ENCODE measurements around the gene ARMC8. TPM values are rescaled to one million over a fixed set of nuclear protein-coding genes. Genes with fewer than 3 reads are reported as not detected.

Gene ARMC8
- total and polyA plus RNA-seq, 7 donors: 12.0 to 75.0 (median 67.6) TPM

GRCh38 chr3:138210528-138210927 is 23.4 kb downstream of the ARMC8 start:
- no peak overlapping the region for H3K27ac ChIP-seq
- no peaks in the 10 kb centered on the region for H3K27me3 ChIP-seq
- H3K36me3 ChIP-seq: peaks cover 0 to 16% (median 0%) of the 10 kb centered on the region in 4 donors
- TF ChIP-seq POLR2AphosphoS5 (IDR thresholded peaks at IDR 0.05): no peak
- no peak for TF ChIP-seq POLR2A (IDR thresholded peaks at IDR 0.05)
- TF ChIP-seq CTCF (IDR thresholded peaks at IDR 0.05): no peak
- TF ChIP-seq EP300 (IDR thresholded peaks at IDR 0.05): no peak
- H3K4me1 ChIP-seq: peaks cover 0 to 27% (median 10%) of the 10 kb centered on the region in 4 donors
- H3K9me3 ChIP-seq: no peaks in the 10 kb centered on the region
- no peak for DNase-seq
- H3K4me3 ChIP-seq: no peak overlapping the region
- WGBS, 2 donors: 87 to 93% methylated on average over 3 of the region's 3 CpGs
- intact Hi-C loops (cut with DNase I): no loop called here

GRCh38 chr3:138213398-138214085 is 26.4 kb downstream of the ARMC8 start:
- Histone ChIP-seq H3K4me3 (no peak overlapping the region), H3K27me3 (no peaks in the 10 kb centered on the region), H3K9me3 (no peaks in the 10 kb centered on the region), H3K4me1 (peaks cover 0 to 14% (median 8%) of the 10 kb centered on the region in 4 donors), H3K27ac (no peak overlapping the region), H3K36me3 (peaks cover 0 to 20% (median 0%) of the 10 kb centered on the region in 4 donors)
- TF ChIP-seq EP300 (IDR thresholded peaks at IDR 0.05) (no peak), POLR2A (IDR thresholded peaks at IDR 0.05) (no peak), CTCF (IDR thresholded peaks at IDR 0.05) (no peak), POLR2AphosphoS5 (IDR thresholded peaks at IDR 0.05) (no peak)
- 92% methylated on average over 7 of the region's 7 CpGs for WGBS, 2 donors
- DNase-seq: no peak
- intact Hi-C loops (cut with DNase I): no loop called here

- H3K9me3 ChIP-seq: no peaks in the 10 kb centered on the region
- no peak for TF ChIP-seq POLR2A (IDR thresholded peaks at IDR 0.05)
- no peak for TF ChIP-seq POLR2AphosphoS5 (IDR thresholded peaks at IDR 0.05)
- no peak for TF ChIP-seq EP300 (IDR thresholded peaks at IDR 0.05)
- TF ChIP-seq CTCF (IDR thresholded peaks at IDR 0.05): no peak
- H3K4me1 ChIP-seq: peaks cover 0 to 24% (median 13%) of the 10 kb centered on the region in 4 donors
- intact Hi-C loops (cut with DNase I): no loop called here
- H3K4me3 ChIP-seq: no peak overlapping the region
- no peak for DNase-seq
- H3K36me3 ChIP-seq: peaks cover 8 to 22% (median 9%) of the 10 kb centered on the region in 4 donors
- no peaks in the 10 kb centered on the region for H3K27me3 ChIP-seq
- no peak overlapping the region for H3K27ac ChIP-seq
- WGBS, 2 donors: 79 to 80% methylated on average over 1 of the region's 1 CpG
Measured at GRCh38 chr3:138219255-138219654, 32.2 kb downstream of the ARMC8 start.

- no peak overlapping the region for H3K27ac ChIP-seq
- H3K4me3 ChIP-seq: no peak overlapping the region
- H3K27me3 ChIP-seq: no peaks in the 10 kb centered on the region
- peaks cover 16 to 32% (median 17%) of the 10 kb centered on the region in 4 donors for H3K36me3 ChIP-seq
- intact Hi-C loops (cut with DNase I): no loop called here
- H3K4me1 ChIP-seq: peaks cover 0 to 24% (median 13%) of the 10 kb centered on the region in 4 donors
- TF ChIP-seq POLR2A (IDR thresholded peaks at IDR 0.05): no peak
- no peak for TF ChIP-seq POLR2AphosphoS5 (IDR thresholded peaks at IDR 0.05)
- TF ChIP-seq CTCF (IDR thresholded peaks at IDR 0.05): no peak
- no peak for TF ChIP-seq EP300 (IDR thresholded peaks at IDR 0.05)
- no peak for DNase-seq
- no peaks in the 10 kb centered on the region for H3K9me3 ChIP-seq
- WGBS, 2 donors: 96 to 97% methylated on average over 1 of the region's 1 CpG
Measured at GRCh38 chr3:138220242-138220641, 33.1 kb downstream of the ARMC8 start.
